HepG2 (cell line): Measurements from ENCODE around the gene CYTH2. TPM values are rescaled to one million over a fixed set of nuclear protein-coding genes. Genes with fewer than 3 reads are reported as not detected.

Source experiments
- ATAC-seq: fragments of 200-7000 bp; cut with Tn5 transposase; 3 replicates; pipeline ENCODE4 v1.9.1; 2020; ENCODE audit warnings: mild to moderate bottlenecking, moderate library complexity
- BruUV-seq: library from RNA; stranded (reverse); fragments of 400-500 nt; replicated peaks from 2 replicates; lab custom pipeline; 2021; lab: Mats Ljungman, UMichigan
- CTCF ChIA-PET: fragments of 300-600 bp; formaldehyde crosslinking; extraction: SDS; loops from one replicate; lab custom pipeline; 2021; ENCODE audit warnings: low total read pairs, inconsistent platforms, low intra/inter-chr PET ratio; lab: Yijun Ruan, JAX
- POLR2A ChIA-PET: fragments of 350-600 bp; sonication (Branson Sonifier 250); formaldehyde crosslinking; loops from one replicate; lab custom pipeline; 2020; ENCODE audit warnings: antibody characterized with exemption, inconsistent platforms; lab: Yijun Ruan, JAX
- DNase-seq: peaks from one replicate; pipeline ENCODE4 v3.0.0-alpha.2; 2015; ENCODE audit warnings: low spot score
- FAIRE-seq: peaks from 3 replicates; lab custom pipeline; 2011; peaks lifted over from hg19 to GRCh38; lab: Jason Lieb, UNC
- H2AFZ ChIP-seq: one replicate; pipeline ENCODE4 v1.6.1; 2011; ENCODE audit warnings: low read length, inconsistent platforms
- H3K27ac ChIP-seq: fragments of 300-600 bp; 3 replicates; pipeline ENCODE4 v1.8.0; 2011; ENCODE audit warnings: mixed run types, mild to moderate bottlenecking, mixed read lengths, low read length, inconsistent platforms; ENCODE audit not compliant: insufficient read depth; ENCODE audit errors: extremely low read length
- H3K27me3 ChIP-seq, 2 experiments: fragments of 200-600 bp in 1 of 2; 2 replicates in 1 of 2; 3 replicates in 1 of 2; pipeline versions ENCODE4 v1.6.0 to v1.8.0; 2011; ENCODE audit warnings: low read length in 2 of 2, mild to moderate bottlenecking in 2 of 2, moderate library complexity in 2 of 2, inconsistent platforms in 1 of 2; ENCODE audit not compliant: insufficient read depth in 2 of 2, control insufficient read depth in 1 of 2
- H3K36me3 ChIP-seq, 2 experiments: fragments of 200-600 bp in 1 of 2; replicated peaks in 1 of 2; 2 replicates in 1 of 2; 3 replicates in 1 of 2; pipeline versions ENCODE4 v1.5.1 to v1.8.0; 2011; ENCODE audit warnings: low read length in 2 of 2, inconsistent platforms in 1 of 2; ENCODE audit not compliant: insufficient read depth in 2 of 2, control insufficient read depth in 1 of 2
- H3K4me1 ChIP-seq: 2 replicates; pipeline ENCODE4 v1.5.1; 2012; ENCODE audit warnings: low read length, inconsistent platforms; ENCODE audit not compliant: insufficient read depth
- H3K4me2 ChIP-seq: 2 replicates; pipeline ENCODE4 v1.6.0; 2011; ENCODE audit warnings: low read depth, low read length, inconsistent platforms
- H3K4me3 ChIP-seq, 3 experiments: fragments of 200-600 bp in 1 of 3; sonication (generic), shearing (Covaris generic) in 1 of 3; replicated peaks in 1 of 3; 2 replicates each; pipeline ENCODE4 v1.5.1; 2011 to 2016; ENCODE audit warnings: low read length in 3 of 3, inconsistent platforms in 2 of 3, low read depth in 2 of 3, mild to moderate bottlenecking in 2 of 3, control low read depth in 1 of 3, mixed read lengths in 1 of 3; ENCODE audit not compliant: insufficient read depth in 1 of 3
- H3K79me2 ChIP-seq: one replicate; pipeline ENCODE4 v1.6.1; 2011; ENCODE audit warnings: low read length, inconsistent platforms; ENCODE audit not compliant: insufficient read depth
- H3K9ac ChIP-seq: 2 replicates; pipeline ENCODE4 v1.6.0; 2011; ENCODE audit warnings: mild to moderate bottlenecking, low read depth, low read length, inconsistent platforms; ENCODE audit not compliant: insufficient read depth
- H3K9me3 ChIP-seq: 2 replicates; pipeline ENCODE4 v1.5.1; 2012; ENCODE audit warnings: mild to moderate bottlenecking, low read length
- H4K20me1 ChIP-seq: 2 replicates; pipeline ENCODE4 v1.6.0; 2011; ENCODE audit warnings: inconsistent platforms, mild to moderate bottlenecking, low read length, moderate library complexity; ENCODE audit not compliant: insufficient read depth
- BRD4 ChIP-seq: sonication (generic); formaldehyde crosslinking; IDR thresholded peaks from 2 replicates; pipeline ENCODE4 v1.4.0; 2020; ENCODE audit warnings: missing genetic modification reagents
- FOSL1 ChIP-seq: sonication (generic); formaldehyde crosslinking; IDR thresholded peaks from 2 replicates; pipeline ENCODE4 v1.9.0; 2021; ENCODE audit warnings: missing genetic modification reagents, borderline replicate concordance
- GABPA ChIP-seq, 2 experiments: IDR thresholded peaks; 2 replicates each; pipeline ENCODE4 v1.6.1; 2011 to 2016; ENCODE audit warnings: low read depth in 2 of 2, low read length in 1 of 2, missing biosample characterization in 1 of 2, missing genetic modification characterization in 1 of 2
- KAT7 ChIP-seq: IDR thresholded peaks from 2 replicates; pipeline ENCODE4 v1.6.1; 2018; ENCODE audit warnings: borderline replicate concordance, missing compliant biosample characterization
- ZBTB39 ChIP-seq: sonication (generic); formaldehyde crosslinking; IDR thresholded peaks from 2 replicates; pipeline ENCODE4 v1.5.0; 2020; ENCODE audit warnings: missing genetic modification reagents
- ZNF225 ChIP-seq: sonication (generic); formaldehyde crosslinking; IDR thresholded peaks from 2 replicates; pipeline ENCODE4 v1.4.0; 2020; ENCODE audit warnings: mild to moderate bottlenecking, missing genetic modification reagents
- ZNF263 ChIP-seq: sonication (generic); formaldehyde crosslinking; IDR thresholded peaks from 2 replicates; pipeline ENCODE4 v1.4.0; 2020; ENCODE audit warnings: missing genetic modification reagents
- ZNF460 ChIP-seq: sonication (generic); formaldehyde crosslinking; IDR thresholded peaks from 2 replicates; pipeline ENCODE4 v1.5.1; 2020; ENCODE audit warnings: missing genetic modification reagents, mild to moderate bottlenecking, borderline replicate concordance
- ZNF513 ChIP-seq: sonication (generic); formaldehyde crosslinking; conservative IDR thresholded peaks from 2 replicates; pipeline ENCODE4 v1.5.0; 2020; ENCODE audit warnings: missing genetic modification reagents
- WGBS: methylation state at CpG from one replicate; pipeline ENCODE4 v1.1.6; 2017; ENCODE audit warnings: low lambda C conversion rate; 5-methylcytosine and 5-hydroxymethylcytosine counted together
- in situ Hi-C: cut with HindIII; loops from 2 replicates; pipeline ENCODE4 v1.10.0; 2017; ENCODE audit warnings: low pct_unique_long_range_greater_than_20kb; ENCODE audit not compliant: extremely low pct_ligation_motif_present
- intact Hi-C: fragments of 100-400 bp; cut with micrococcal nuclease; formaldehyde crosslinking; loops from one replicate; pipeline ENCODE4 v1.10.0; 2022; ENCODE audit not compliant: unreplicated experiment
- polyA plus RNA-seq, 8 experiments: library from polyadenylated mRNA; depleted of rRNA in 3 of 8; stranded (reverse) in 7 of 8; unstranded in 1 of 8; fragments of >200 nt; fragmentation: Illumina TruSeq in 4 of 8; extraction: Trizol in 4 of 8; gene quantifications; 2 replicates each; pipeline versions ENCODE4 v1.2.1 to v1.2.3, GENCODE V29; 2011 to 2016; ENCODE audit warnings: low read depth in 4 of 8, missing spikeins in 1 of 8, mixed read lengths in 1 of 8; ENCODE audit not compliant: insufficient read depth in 1 of 8
- total RNA-seq, 5 experiments: library from RNA; depleted of rRNA; stranded (reverse); fragments of >200 nt; fragmentation: Illumina TruSeq; extraction: Trizol; gene quantifications; 2 replicates each; pipeline ENCODE4 v1.2.3, GENCODE V29; 2016; ENCODE audit warnings: low read depth in 1 of 5
- TF ChIP-seq, protein P1 (sequence below): sonication (generic); formaldehyde crosslinking; IDR thresholded peaks from 2 replicates; pipeline ENCODE4 v1.5.1; 2020; ENCODE audit warnings: mild to moderate bottlenecking, missing genetic modification reagents, moderate library complexity

Gene CYTH2
- total and polyA plus RNA-seq, 2 of the 13 experiments (the other 11 are each of a cell fraction or from before 2014, with no cell fraction given): 16.5 to 39.3 TPM

DNA sequence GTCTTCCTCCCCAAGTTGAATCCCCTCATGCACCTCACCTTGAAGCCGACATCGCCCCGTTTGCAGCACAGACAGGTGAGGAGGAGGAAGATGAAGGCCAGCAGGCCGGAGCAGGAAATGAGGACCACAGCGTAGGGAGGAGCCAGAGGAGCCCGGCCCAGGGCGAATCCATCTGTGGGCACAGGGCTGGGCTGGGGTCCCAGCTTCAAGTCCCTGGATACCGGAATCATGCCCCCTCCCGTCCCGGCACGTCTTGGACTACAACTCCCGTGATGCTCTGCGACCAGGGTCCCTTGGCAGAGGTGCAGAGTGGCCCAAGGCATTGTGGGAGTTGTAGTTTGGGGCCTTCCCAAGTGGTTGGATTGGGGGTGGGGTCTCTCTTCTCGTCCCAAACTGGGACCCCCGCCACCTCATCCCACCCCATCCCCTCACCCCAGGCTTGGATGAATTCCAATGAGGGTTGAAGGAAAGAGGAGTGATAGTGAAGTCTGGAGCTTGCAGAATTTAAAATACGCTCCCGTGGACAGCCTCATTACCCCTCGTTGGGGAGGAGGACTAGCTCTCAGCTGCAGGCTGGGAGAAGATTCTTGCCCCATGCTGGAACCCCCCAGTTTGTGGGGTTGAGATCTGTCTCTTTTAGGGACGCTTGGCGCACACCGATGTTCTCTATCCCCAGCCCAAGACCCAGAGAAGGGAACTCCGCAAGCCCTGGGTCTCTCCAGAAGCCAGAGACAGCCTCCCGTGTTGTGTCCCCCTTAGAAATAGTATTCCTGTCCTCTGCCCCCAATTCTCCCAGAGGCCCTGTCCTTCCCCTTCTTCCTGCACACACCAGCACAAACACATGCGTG lies 41.5 kb downstream of the CYTH2 start (continued):
- TF ChIP-seq, protein P1, sequence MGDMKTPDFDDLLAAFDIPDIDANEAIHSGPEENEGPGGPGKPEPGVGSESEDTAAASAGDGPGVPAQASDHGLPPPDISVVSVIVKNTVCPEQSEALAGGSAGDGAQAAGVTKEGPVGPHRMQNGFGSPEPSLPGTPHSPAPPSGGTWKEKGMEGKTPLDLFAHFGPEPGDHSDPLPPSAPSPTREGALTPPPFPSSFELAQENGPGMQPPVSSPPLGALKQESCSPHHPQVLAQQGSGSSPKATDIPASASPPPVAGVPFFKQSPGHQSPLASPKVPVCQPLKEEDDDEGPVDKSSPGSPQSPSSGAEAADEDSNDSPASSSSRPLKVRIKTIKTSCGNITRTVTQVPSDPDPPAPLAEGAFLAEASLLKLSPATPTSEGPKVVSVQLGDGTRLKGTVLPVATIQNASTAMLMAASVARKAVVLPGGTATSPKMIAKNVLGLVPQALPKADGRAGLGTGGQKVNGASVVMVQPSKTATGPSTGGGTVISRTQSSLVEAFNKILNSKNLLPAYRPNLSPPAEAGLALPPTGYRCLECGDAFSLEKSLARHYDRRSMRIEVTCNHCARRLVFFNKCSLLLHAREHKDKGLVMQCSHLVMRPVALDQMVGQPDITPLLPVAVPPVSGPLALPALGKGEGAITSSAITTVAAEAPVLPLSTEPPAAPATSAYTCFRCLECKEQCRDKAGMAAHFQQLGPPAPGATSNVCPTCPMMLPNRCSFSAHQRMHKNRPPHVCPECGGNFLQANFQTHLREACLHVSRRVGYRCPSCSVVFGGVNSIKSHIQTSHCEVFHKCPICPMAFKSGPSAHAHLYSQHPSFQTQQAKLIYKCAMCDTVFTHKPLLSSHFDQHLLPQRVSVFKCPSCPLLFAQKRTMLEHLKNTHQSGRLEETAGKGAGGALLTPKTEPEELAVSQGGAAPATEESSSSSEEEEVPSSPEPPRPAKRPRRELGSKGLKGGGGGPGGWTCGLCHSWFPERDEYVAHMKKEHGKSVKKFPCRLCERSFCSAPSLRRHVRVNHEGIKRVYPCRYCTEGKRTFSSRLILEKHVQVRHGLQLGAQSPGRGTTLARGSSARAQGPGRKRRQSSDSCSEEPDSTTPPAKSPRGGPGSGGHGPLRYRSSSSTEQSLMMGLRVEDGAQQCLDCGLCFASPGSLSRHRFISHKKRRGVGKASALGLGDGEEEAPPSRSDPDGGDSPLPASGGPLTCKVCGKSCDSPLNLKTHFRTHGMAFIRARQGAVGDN: peak; percentile 20
- TF ChIP-seq ZNF513: 0 out of 2 replicates have a peak, but pooled peaks have one; percentile 78
- TF ChIP-seq BRD4: no peak
- TF ChIP-seq GABPA (IDR thresholded peaks at IDR 0.05; ENCODE audit: low read depth, low read length): no peak
- TF ChIP-seq GABPA (CRISPR knock-in tag; IDR thresholded peaks at IDR 0.05; ENCODE audit: low read depth): 0 out of 2 replicates have a peak, but pooled peaks have one; percentile 11

DNA sequence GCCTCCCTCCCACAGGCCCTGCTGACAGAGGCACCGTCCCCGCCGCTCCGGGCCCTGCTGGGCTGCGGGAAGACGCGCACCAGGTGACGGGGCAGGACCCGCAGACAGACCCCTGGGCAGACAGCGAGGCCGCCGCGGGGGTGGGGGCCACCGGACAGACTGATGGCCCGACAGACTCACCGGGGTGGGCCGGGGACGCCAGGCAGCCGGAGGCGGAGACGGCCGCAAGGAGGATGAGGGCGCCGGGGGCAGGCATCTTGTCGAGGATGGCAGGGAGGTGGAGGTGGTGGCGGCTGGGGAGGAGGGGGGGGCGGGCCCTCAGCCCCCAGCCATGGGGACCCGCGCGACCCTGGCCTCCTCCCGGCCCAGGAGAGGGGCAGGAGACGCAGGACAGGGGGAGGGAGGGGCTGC lies 42.2 kb downstream of the CYTH2 start:
- H3K79me2 ChIP-seq: no peaks in the 10 kb centered on the region
- 7% methylated on average over 11 of the region's 32 CpGs for WGBS
- H4K20me1 ChIP-seq: no peaks in the 10 kb centered on the region
- no peak overlapping the region for H3K4me3 ChIP-seq
- POLR2A ChIA-PET: no interaction called here
- CTCF ChIA-PET: no interaction called here
- no peak for DNase-seq
- peaks cover 7 to 39% of the 10 kb centered on the region in 2 experiments; a peak in 4 of 5 replicates for H3K27me3 ChIP-seq
- intact Hi-C loops: no loop called here
- H3K4me1 ChIP-seq: peaks cover 21% of the 10 kb centered on the region
- no peak overlapping the region for H2AFZ ChIP-seq
- no peak for FAIRE-seq
- H3K4me2 ChIP-seq: no peak overlapping the region
- no peak for ATAC-seq
- H3K9ac ChIP-seq: no peak overlapping the region
- H3K9me3 ChIP-seq: no peaks in the 10 kb centered on the region
- no peak overlapping the region for H3K27ac ChIP-seq
- in situ Hi-C loops: no loop called here
- H3K36me3 ChIP-seq: no peaks in the 10 kb centered on the region
- no TSS peak for BruUV-seq
- TF ChIP-seq ZNF225 (CRISPR knock-in tag) (no peak), FOSL1 (CRISPR knock-in tag) (no peak), ZNF460 (CRISPR knock-in tag) (no peak), ZNF263 (CRISPR knock-in tag) (no peak), KAT7 (CRISPR knock-in tag) (no peak), ZBTB39 (no peak)
